Activated naive CD4-positive, alpha-beta T cell treated with anti-CD3 and anti-CD28 coated beads, Interleukin-2, amount 50 U/mL, for 72 hours (primary cell): ENCODE data around the gene FBXO21. TPM values are rescaled to one million over a fixed set of nuclear protein-coding genes. Genes with fewer than 3 reads are reported as not detected.
"Not testable (repeated sequence)": the region's sequence is repeated elsewhere in the genome, so short reads cannot be mapped to it uniquely, and the experiment has no call there.

Source experiments
- ATAC-seq, 2 donors: fragments of 150-1000 bp; cut with Tn5 transposase; 2 replicates each; pipeline ENCODE4 v1.10.0; 2021; ENCODE audit warnings: mild to moderate bottlenecking in 2 of 2, moderate library complexity in 2 of 2
- DNase-seq, 2 donors: peaks; one replicate each; pipeline ENCODE4 v3.0.0; 2021 to 2022; ENCODE audit warnings: low spot score in 2 of 2
- H3K27ac Mint-ChIP-seq, 2 donors: one replicate each; pipeline ENCODE4 v1.8.0; 2022; ENCODE audit warnings: mild to moderate bottlenecking in 2 of 2, mixed read lengths in 2 of 2
- H3K36me3 Mint-ChIP-seq, 2 donors: one replicate each; pipeline ENCODE4 v1.8.0; 2022; ENCODE audit warnings: mixed read lengths in 2 of 2
- H3K9me3 Mint-ChIP-seq, 2 donors: one replicate each; pipeline ENCODE4 v1.8.0; 2022; ENCODE audit warnings: mixed read lengths in 2 of 2
- total RNA-seq, 2 donors: library from RNA; stranded (reverse); gene quantifications; one replicate each; pipeline ENCODE4 v1.2.3, GENCODE V29; 2022

Gene FBXO21
- total RNA-seq, 2 donors from 2014 or later: 26.0 to 28.3 TPM

GRCh38 chr12:117209626-117210025 is 19.4 kb upstream of the FBXO21 start:
- no peak overlapping the region for H3K27ac Mint-ChIP-seq
- H3K9me3 Mint-ChIP-seq: no peaks in the 10 kb centered on the region

GRCh38 chr12:117208811-117209455 is 18.7 kb upstream of the FBXO21 start:
- ATAC-seq (no peak), DNase-seq (no peak)
- Mint-ChIP-seq H3K36me3 (no peaks in the 10 kb centered on the region), H3K9me3 (no peaks in the 10 kb centered on the region), H3K27ac (no peak overlapping the region)

More at GRCh38 chr12:117209626-117210025, 19.4 kb upstream of the FBXO21 start:
- ATAC-seq (no peak), DNase-seq (no peak)
- H3K36me3 Mint-ChIP-seq: no peaks in the 10 kb centered on the region

- ATAC-seq (no peak), DNase-seq (no peak)
- Mint-ChIP-seq H3K27ac (no peak overlapping the region), H3K9me3 (no peaks in the 10 kb centered on the region), H3K36me3 (no peaks in the 10 kb centered on the region)
Observed at GRCh38 chr12:117208206-117208605, 17.9 kb upstream of the FBXO21 start.

GRCh38 chr12:117207675-117208074 is 17.4 kb upstream of the FBXO21 start:
- Mint-ChIP-seq H3K27ac (no peak overlapping the region), H3K36me3 (no peaks in the 10 kb centered on the region), H3K9me3 (no peaks in the 10 kb centered on the region)
- DNase-seq: no peak
- ATAC-seq: no peak

- DNase-seq (no peak), ATAC-seq (no peak)
- Mint-ChIP-seq H3K9me3 (no peaks in the 10 kb centered on the region), H3K27ac (no peak overlapping the region), H3K36me3 (no peaks in the 10 kb centered on the region)
Observed at GRCh38 chr12:117202556-117202955, 12.3 kb upstream of the FBXO21 start.

GRCh38 chr12:117202033-117202432 is 11.8 kb upstream of the FBXO21 start:
- Mint-ChIP-seq H3K9me3 (no peaks in the 10 kb centered on the region), H3K27ac (no peak overlapping the region), H3K36me3 (no peaks in the 10 kb centered on the region)
- DNase-seq: no peak
- ATAC-seq: no peak

GRCh38 chr12:117199956-117200744 is 9.9 kb upstream of the FBXO21 start:
- not testable (repeated sequence) for H3K9me3 Mint-ChIP-seq, ATAC-seq, H3K27ac Mint-ChIP-seq, H3K36me3 Mint-ChIP-seq
- DNase-seq: peak in 1 of 2 donors; percentile 18

GRCh38 chr12:117196334-117196733 is 6.1 kb upstream of the FBXO21 start:
- not testable (repeated sequence) for H3K27ac Mint-ChIP-seq, ATAC-seq, H3K9me3 Mint-ChIP-seq, H3K36me3 Mint-ChIP-seq, DNase-seq

GRCh38 chr12:117195027-117195426 is 4.8 kb upstream of the FBXO21 start:
- not testable (repeated sequence) for H3K9me3 Mint-ChIP-seq, ATAC-seq, H3K27ac Mint-ChIP-seq, H3K36me3 Mint-ChIP-seq, DNase-seq

- peaks cover 0 to 7% of the 10 kb centered on the region in 2 donors for H3K9me3 Mint-ChIP-seq
Observed at GRCh38 chr12:117193903-117194302, 3.6 kb upstream of the FBXO21 start.

GRCh38 chr12:117192581-117192980 is 2.3 kb upstream of the FBXO21 start:
- not testable (repeated sequence) for DNase-seq, ATAC-seq, H3K9me3 Mint-ChIP-seq, H3K27ac Mint-ChIP-seq
- peaks cover 9 to 21% of the 10 kb centered on the region in 2 donors for H3K36me3 Mint-ChIP-seq

More at GRCh38 chr12:117193903-117194302, 3.6 kb upstream of the FBXO21 start:
- Mint-ChIP-seq H3K27ac (no peak overlapping the region), H3K36me3 (peaks cover 9 to 13% of the 10 kb centered on the region in 2 donors)
- ATAC-seq (no peak), DNase-seq (no peak)

GRCh38 chr12:117192057-117192456 is 1.8 kb upstream of the FBXO21 start:
- ATAC-seq (no peak), DNase-seq (peak in 1 of 2 donors; percentile 18)
- Mint-ChIP-seq H3K27ac (no peak overlapping the region), H3K9me3 (peaks cover 0 to 7% of the 10 kb centered on the region in 2 donors), H3K36me3 (peaks cover 9 to 24% of the 10 kb centered on the region in 2 donors)

- Mint-ChIP-seq H3K36me3 (peaks cover 9 to 31% of the 10 kb centered on the region in 2 donors), H3K27ac (peak overlapping the region; percentile 69 to 89), H3K9me3 (peaks cover 0 to 7% of the 10 kb centered on the region in 2 donors)
- ATAC-seq (peak; percentile 36 to 38), DNase-seq (peak; percentile 35 to 56)
Observed at GRCh38 chr12:117189725-117190209, 503 bp downstream of the FBXO21 start.

- H3K27ac Mint-ChIP-seq: peak overlapping the region; percentile 69 to 89
- ATAC-seq (no peak), DNase-seq (no peak)
- H3K36me3 Mint-ChIP-seq: peaks cover 9 to 37% of the 10 kb centered on the region in 2 donors
- H3K9me3 Mint-ChIP-seq: peaks cover 0 to 7% of the 10 kb centered on the region in 2 donors
Observed at GRCh38 chr12:117188961-117189724, 1.1 kb downstream of the FBXO21 start.

GRCh38 chr12:117188121-117188665 is 2.1 kb downstream of the FBXO21 start:
- DNase-seq (no peak), ATAC-seq (no peak)
- Mint-ChIP-seq H3K36me3 (peaks cover 9 to 41% of the 10 kb centered on the region in 2 donors), H3K27ac (peak overlapping the region in 1 of 2 donors; percentile 89), H3K9me3 (no peaks in the 10 kb centered on the region)

GRCh38 chr12:117187421-117187820 is 2.8 kb downstream of the FBXO21 start:
- no peak for ATAC-seq
- Mint-ChIP-seq H3K27ac (no peak overlapping the region), H3K36me3 (peaks cover 9 to 41% of the 10 kb centered on the region in 2 donors), H3K9me3 (no peaks in the 10 kb centered on the region)
- DNase-seq: no peak
